K562 (cell line): ENCODE measurements around the gene KIF17. TPM values are rescaled to one million over a fixed set of nuclear protein-coding genes. Genes with fewer than 3 reads are reported as not detected.

Source experiments
- ATAC-seq: fragments of 200-7000 bp; cut with Tn5 transposase; 3 replicates; pipeline ENCODE4 v1.9.1; 2020; ENCODE audit warnings: moderate library complexity
- BruUV-seq: library from RNA; stranded (reverse); fragments of 400-500 nt; replicated peaks from 2 replicates; lab custom pipeline; 2021; lab: Mats Ljungman, UMichigan
- CTCF ChIA-PET: fragments of 300-600 bp; formaldehyde crosslinking; extraction: SDS; loops from one replicate; lab custom pipeline; 2021; ENCODE audit warnings: low intra/inter-chr PET ratio; lab: Yijun Ruan, JAX
- POLR2A ChIA-PET: fragments of 300-600, 350-650 bp; sonication (Branson Sonifier 250); formaldehyde crosslinking; extraction: SDS; loops from one replicate; lab custom pipeline; 2021; ENCODE audit warnings: antibody characterized with exemption, inconsistent platforms; lab: Yijun Ruan, JAX
- DNase-seq, 4 experiments: peaks; one replicate each; pipeline versions ENCODE4 v3.0.0 to v3.0.0-alpha.2; 2011 to 2018; ENCODE audit warnings: low spot score in 3 of 4, mixed read lengths in 3 of 4; ENCODE audit errors: extremely low read depth in 1 of 4
- FAIRE-seq: peaks from 2 replicates; lab custom pipeline; 2011; peaks lifted over from hg19 to GRCh38; lab: Jason Lieb, UNC
- H2AFZ ChIP-seq: 2 replicates; pipeline ENCODE4 v1.6.0; 2011; ENCODE audit warnings: low read depth, low read length, control low read depth, inconsistent platforms
- H3K27ac ChIP-seq: fragments of 200-600 bp; 3 replicates; pipeline ENCODE4 v1.8.0; 2011; ENCODE audit warnings: low read depth, mild to moderate bottlenecking, control low read depth, inconsistent platforms, low read length, moderate library complexity, mixed read lengths; ENCODE audit errors: extremely low read depth
- H3K27me3 ChIP-seq, 2 experiments: fragments of 300-600 bp in 1 of 2; 2 replicates in 1 of 2; 3 replicates in 1 of 2; pipeline versions ENCODE4 v1.6.0 to v1.8.0; 2011; ENCODE audit warnings: inconsistent platforms in 2 of 2, low read length in 2 of 2, mild to moderate bottlenecking in 1 of 2, mixed read lengths in 1 of 2, moderate library complexity in 1 of 2; ENCODE audit not compliant: control insufficient read depth in 2 of 2, insufficient read depth in 2 of 2
- H3K36me3 ChIP-seq: fragments of 300-600 bp; 3 replicates; pipeline ENCODE4 v1.8.0; 2011; ENCODE audit warnings: mild to moderate bottlenecking, low read length, inconsistent platforms; ENCODE audit not compliant: control insufficient read depth, insufficient read depth
- H3K4me1 ChIP-seq, 2 experiments: fragments of 200-600 bp in 1 of 2; replicated peaks in 1 of 2; 2 replicates in 1 of 2; 3 replicates in 1 of 2; pipeline versions ENCODE4 v1.5.1 to v1.8.0; 2011; ENCODE audit warnings: inconsistent platforms in 2 of 2, low read length in 2 of 2, mild to moderate bottlenecking in 1 of 2, mixed read lengths in 1 of 2, moderate library complexity in 1 of 2; ENCODE audit not compliant: control insufficient read depth in 2 of 2, insufficient read depth in 2 of 2
- H3K4me2 ChIP-seq: 2 replicates; pipeline ENCODE4 v1.6.1; 2011; ENCODE audit warnings: low read length, control low read depth, inconsistent platforms, mixed read lengths; ENCODE audit not compliant: insufficient read depth
- H3K4me3 ChIP-seq: fragments of 200-600 bp; sonication (generic), shearing (Covaris generic); 2 replicates; pipeline ENCODE4 v1.5.1; 2016; ENCODE audit warnings: control low read depth, inconsistent platforms
- H3K79me2 ChIP-seq: fragments of 200-600 bp; 3 replicates; pipeline ENCODE4 v1.8.0; 2011; ENCODE audit warnings: low read length, inconsistent platforms; ENCODE audit not compliant: control insufficient read depth, insufficient read depth
- H3K9ac ChIP-seq, 2 experiments: 2 replicates each; pipeline versions ENCODE4 v1.6.0 to v1.6.1; 2011; ENCODE audit warnings: low read depth in 2 of 2, low read length in 2 of 2, control low read depth in 1 of 2, inconsistent platforms in 1 of 2, mild to moderate bottlenecking in 1 of 2, mixed read lengths in 1 of 2; ENCODE audit not compliant: insufficient read depth in 1 of 2
- H3K9me1 ChIP-seq: one replicate; pipeline ENCODE4 v1.6.0; 2011; ENCODE audit warnings: inconsistent platforms, mild to moderate bottlenecking, low read length, moderate library complexity; ENCODE audit not compliant: control insufficient read depth, insufficient read depth
- H3K9me3 ChIP-seq: replicated peaks from 2 replicates; pipeline ENCODE4 v1.5.1; 2011; ENCODE audit warnings: low read depth, low read length, inconsistent platforms; ENCODE audit not compliant: control insufficient read depth, insufficient read depth
- H4K20me1 ChIP-seq: replicated peaks from 2 replicates; pipeline ENCODE4 v1.6.1; 2011; ENCODE audit warnings: low read length, inconsistent platforms, mixed read lengths; ENCODE audit not compliant: control insufficient read depth, insufficient read depth
- MIER1 ChIP-seq: fragments of 450-650 bp; IDR thresholded peaks from 2 replicates; pipeline ENCODE4 v1.6.1; 2016; ENCODE audit warnings: antibody characterized with exemption, mild to moderate bottlenecking, low read depth
- MYC ChIP-seq, 2 experiments: fragments of 250-450 bp in 1 of 2; sonication (Bioruptor Pico) in 1 of 2; IDR thresholded peaks; 2 replicates each; pipeline versions ENCODE4 v1.5.1 to v1.6.1; 2012 to 2021; ENCODE audit warnings: low read depth in 2 of 2, borderline replicate concordance in 1 of 2, improper control_type of control experiment in 1 of 2, low read length in 1 of 2, mild to moderate bottlenecking in 1 of 2, moderate library complexity in 1 of 2
- NFRKB ChIP-seq: fragments of 450-650 bp; IDR thresholded peaks from 2 replicates; pipeline ENCODE4 v1.6.1; 2016; ENCODE audit warnings: low read depth
- SMARCA5 ChIP-seq: fragments of 450-650 bp; IDR thresholded peaks from 2 replicates; pipeline ENCODE4 v1.6.1; 2016
- SPI1 ChIP-seq: IDR thresholded peaks from 2 replicates; pipeline ENCODE4 v1.6.1; 2011; ENCODE audit warnings: low read depth, low read length, control low read depth, borderline replicate concordance
- SREBF1 ChIP-seq: fragments of 150-350 bp; IDR thresholded peaks from 2 replicates; pipeline ENCODE4 v1.6.1; 2014; ENCODE audit warnings: antibody characterized with exemption, low read depth, low read length, borderline replicate concordance
- WGBS: fragments of 100-300 bp; shearing (Covaris generic); methylation state at CpG from one replicate; pipeline ENCODE4 v1.1.6; 2016; ENCODE audit warnings: low coverage, mixed read lengths; ENCODE audit not compliant: insufficient coverage; ENCODE audit errors: missing lambda C conversion rate; 5-methylcytosine and 5-hydroxymethylcytosine counted together
- in situ Hi-C: fragments of 300-500 bp; cut with MboI; formaldehyde crosslinking; loops from 4 replicates; pipeline ENCODE4 v1.15.0; 2018; ENCODE audit warnings: inconsistent platforms, mixed read lengths
- intact Hi-C: fragments of 100-400 bp; cut with micrococcal nuclease; formaldehyde crosslinking; loops from 2 replicates; pipeline ENCODE4 v1.14.2; 2022
- polyA plus RNA-seq, 8 experiments: library from polyadenylated mRNA; depleted of rRNA in 4 of 8; stranded (reverse) in 5 of 8; unstranded in 3 of 8; fragments of >200 nt; fragmentation: Nextera tagmentation in 2 of 8; fragmentation: Illumina TruSeq in 1 of 8; extraction: Ambion mirVana in 2 of 8; extraction: Trizol in 1 of 8; gene quantifications; 2 replicates each; pipeline versions ENCODE4 v1.2.1 to v1.2.3, GENCODE V29; 2011 to 2014; ENCODE audit warnings: inconsistent platforms in 1 of 8, missing spikeins in 1 of 8
- total RNA-seq, 7 experiments: library from RNA; depleted of rRNA in 6 of 7; stranded (reverse); fragments of >200 nt in 6 of 7; fragmentation: Illumina TruSeq in 2 of 7; extraction: Trizol in 2 of 7; gene quantifications; 2 replicates each; pipeline versions ENCODE4 v1.2.1 to v1.2.3, GENCODE V29; 2011 to 2021; ENCODE audit warnings: low replicate concordance in 1 of 7

The KIF17 gene
- total and polyA plus RNA-seq, 9 of the 15 experiments (the other 6 are each of a cell fraction or from before 2014, with no cell fraction given): 0.04 to 0.47 (median 0.18) TPM; not detected in 5

DNA sequence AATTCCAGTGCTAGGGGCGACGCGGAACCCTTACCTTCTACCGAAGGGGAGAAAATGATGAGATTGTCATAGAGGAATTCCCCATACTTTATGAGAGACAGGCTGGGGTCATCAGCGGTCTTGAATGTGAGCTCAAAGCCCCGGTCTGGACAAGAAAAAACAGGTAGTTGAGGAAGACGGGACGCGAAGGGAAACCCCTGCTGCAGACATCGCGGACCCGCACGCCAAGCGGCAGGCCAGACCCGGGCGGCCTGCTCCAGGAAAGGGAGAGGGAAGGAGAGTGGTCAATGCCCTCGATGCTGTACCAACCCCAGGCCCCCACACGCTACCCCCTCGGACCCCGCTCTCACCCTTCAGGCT, 57.0 kb downstream of the KIF17 start (continued):
- 0 out of 2 replicates have a peak, but pooled peaks have one; percentile 20 for TF ChIP-seq NFRKB
- TF ChIP-seq MIER1: no peak
- no peak for TF ChIP-seq SMARCA5
- TF ChIP-seq MYC (IDR thresholded peaks at IDR 0.05; ENCODE audit: low read depth, low read length): no peak
- peak; percentile 52; the same call in 1 of the 2 replicates for TF ChIP-seq MYC (CRISPR knock-in tag; IDR thresholded peaks at IDR 0.05; ENCODE audit: borderline replicate concordance, low read depth)

DNA sequence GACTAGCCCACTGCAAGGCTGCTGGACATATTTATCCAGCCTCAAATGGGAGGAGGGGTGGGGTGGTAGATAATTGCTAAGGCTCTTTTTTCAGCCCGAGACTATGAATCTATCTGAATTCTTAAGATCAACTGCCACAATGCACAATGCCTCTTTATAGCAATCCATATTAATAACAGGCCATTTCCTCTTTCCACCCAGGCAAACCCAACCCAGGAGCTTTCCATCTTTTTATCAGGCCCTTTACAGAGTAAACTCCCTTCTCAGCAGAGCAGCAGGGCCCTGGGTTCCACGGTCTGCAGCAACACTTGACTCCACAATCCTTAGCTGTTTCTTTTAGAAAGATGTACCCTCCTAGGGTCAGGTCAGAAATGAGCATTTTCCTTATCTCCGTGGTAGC, 57.4 kb downstream of the KIF17 start:
- no peak for ATAC-seq
- H3K79me2 ChIP-seq: peaks cover 53% of the 10 kb centered on the region
- H3K36me3 ChIP-seq: peaks cover 49% of the 10 kb centered on the region
- TF ChIP-seq SREBF1: no peak
- TF ChIP-seq SPI1: peak; percentile 60; the same call in 1 of the 2 replicates
- no peaks in the 10 kb centered on the region for H3K9me1 ChIP-seq
- H3K27ac ChIP-seq: peak overlapping the region; percentile 53
- DNase-seq: peak in 1 of 4 experiments; percentile 27
- H3K4me3 ChIP-seq: peak overlapping the region; percentile 84
- H3K4me2 ChIP-seq: peak overlapping the region; percentile 96
- H4K20me1 ChIP-seq: peaks cover 5% of the 10 kb centered on the region
- H3K9me3 ChIP-seq: no peaks in the 10 kb centered on the region
- POLR2A ChIA-PET: interaction anchor here (1.9 to 2.5 kb wide), 2 partner anchors 11 to 15 kb away, joined by 5 to 29 read pairs; no protein-coding TSS in a partner anchor
- intact Hi-C loops (no loop called here), in situ Hi-C loops (no loop called here)
- H3K4me1 ChIP-seq: peaks cover 15 to 26% of the 10 kb centered on the region in 2 experiments; a peak in 3 of 5 replicates
- WGBS: 0% methylated on average over 3 of the region's 3 CpGs
- BruUV-seq: no TSS peak
- CTCF ChIA-PET: no interaction called here
- peak overlapping the region; percentile 82 to 93 for H3K9ac ChIP-seq
- no peaks in the 10 kb centered on the region for H3K27me3 ChIP-seq
- FAIRE-seq: no peak
- H2AFZ ChIP-seq: peak overlapping the region; percentile 89; the same call in 1 of the 2 replicates
